ENCODE measurements around the gene GTPBP6. TPM values are rescaled to one million over a fixed set of nuclear protein-coding genes. Genes with fewer than 3 reads are reported as not detected.
"Not testable (repeated sequence)": the region's sequence is repeated elsewhere in the genome, so short reads cannot be mapped to it uniquely, and the experiment has no call there.

Gene GTPBP6
- total RNA-seq, 2 donors from 2014 or later, result 50.0 to 56.9 TPM

GRCh38 chrX:307261-308111, 11.1 kb downstream of the GTPBP6 start:
- intact Hi-C loops (cut with DNase I, micrococcal nuclease), result no loop called here
- ATAC-seq, result no peak
- DNase-seq, result no peak

GRCh38 chrX:306614-307251, 11.9 kb downstream of the GTPBP6 start:
- ATAC-seq; DNase-seq; intact Hi-C loops (cut with DNase I, micrococcal nuclease): not testable (repeated sequence)

GRCh38 chrX:305781-306613, 12.6 kb downstream of the GTPBP6 start:
- DNase-seq; ATAC-seq; intact Hi-C loops (cut with DNase I, micrococcal nuclease): not testable (repeated sequence)

GRCh38 chrX:302975-303374, 15.6 kb downstream of the GTPBP6 start:
- intact Hi-C loops (cut with DNase I, micrococcal nuclease), result no loop called here
- DNase-seq, result no peak

GRCh38 chrX:300334-300733, 18.3 kb downstream of the GTPBP6 start:
- no peak for ATAC-seq
- intact Hi-C loops (cut with DNase I, micrococcal nuclease), result no loop called here
- no peak for DNase-seq

More at GRCh38 chrX:302975-303374, 15.6 kb downstream of the GTPBP6 start:
- ATAC-seq, result no peak

- ATAC-seq (no peak), DNase-seq (no peak)
- intact Hi-C loops (cut with DNase I, micrococcal nuclease), result no loop called here
Observed at GRCh38 chrX:298993-299392, 19.6 kb downstream of the GTPBP6 start.

GRCh38 chrX:295136-295535, 23.5 kb downstream of the GTPBP6 start:
- no peak for ATAC-seq
- intact Hi-C loops (cut with DNase I, micrococcal nuclease), result no loop called here
- DNase-seq, result no peak

- no peak for DNase-seq
- intact Hi-C loops (cut with DNase I, micrococcal nuclease), result no loop called here
- ATAC-seq, result no peak
Observed at GRCh38 chrX:292900-293897, 25.4 kb downstream of the GTPBP6 start.

- ATAC-seq (no peak), DNase-seq (no peak)
- intact Hi-C loops (cut with DNase I, micrococcal nuclease), result no loop called here
Observed at GRCh38 chrX:291411-291901, 27.1 kb downstream of the GTPBP6 start.

- DNase-seq, result no peak
- intact Hi-C loops (cut with DNase I, micrococcal nuclease), result no loop called here
- no peak for ATAC-seq
Observed at GRCh38 chrX:290476-291166, 28.0 kb downstream of the GTPBP6 start.

- ATAC-seq, result no peak
- DNase-seq, result no peak
- intact Hi-C loops (cut with DNase I, micrococcal nuclease), result no loop called here
Observed at GRCh38 chrX:288561-288991, 30.0 kb downstream of the GTPBP6 start.

- ATAC-seq (no peak), DNase-seq (no peak)
- intact Hi-C loops (cut with DNase I, micrococcal nuclease), result no loop called here
Observed at GRCh38 chrX:287670-288069, 30.9 kb downstream of the GTPBP6 start.

- DNase-seq (no peak), ATAC-seq (no peak)
- intact Hi-C loops (cut with DNase I, micrococcal nuclease), result no loop called here
Observed at GRCh38 chrX:285076-285677, 33.4 kb downstream of the GTPBP6 start.

GRCh38 chrX:283115-283845, 35.3 kb downstream of the GTPBP6 start:
- intact Hi-C loops (cut with DNase I, micrococcal nuclease), result no loop called here
- peak; percentile 90 to 94 for DNase-seq
- ATAC-seq, result peak; percentile 99

GRCh38 chrX:282000-282681, 36.5 kb downstream of the GTPBP6 start:
- ATAC-seq; DNase-seq; intact Hi-C loops (cut with DNase I, micrococcal nuclease): not testable (repeated sequence)

All from left colon (tissue), 2 donors.